Epithelial cell of proximal tubule (primary cell): Measurements from ENCODE around the gene TNFRSF1A. TPM values are rescaled to one million over a fixed set of nuclear protein-coding genes. Genes with fewer than 3 reads are reported as not detected.
"Not testable (repeated sequence)": the region's sequence is repeated elsewhere in the genome, so short reads cannot be mapped to it uniquely, and the experiment has no call there.

Experiments used
- DNase-seq: peaks from one replicate; pipeline ENCODE4 v3.0.0-alpha.2; 2011; ENCODE audit warnings: low read depth
- H3K4me3 ChIP-seq: 2 replicates; pipeline ENCODE4 v1.5.1; 2011; ENCODE audit warnings: low read depth, mild to moderate bottlenecking, low read length
- CTCF ChIP-seq: conservative IDR thresholded peaks from 2 replicates; pipeline ENCODE4 v1.5.1; 2012; ENCODE audit warnings: low read depth, mild to moderate bottlenecking, low read length
- total RNA-seq: library from RNA; depleted of rRNA; stranded (reverse); fragments of >200 nt; gene quantifications from 2 replicates; pipeline ENCODE4 v1.2.3, GENCODE V29; 2015

Gene TNFRSF1A
- total RNA-seq, 1 donor from 2014 or later, result 163 TPM

- DNase-seq, result peak; percentile 90
- TF ChIP-seq CTCF, result no peak
- H3K4me3 ChIP-seq, result no peak overlapping the region
These were observed 3.6 kb upstream of the TNFRSF1A start for GRCh38 chr12:6345319-6346091.

- not testable (repeated sequence) for H3K4me3 ChIP-seq, DNase-seq
These were observed 2.3 kb upstream of the TNFRSF1A start for GRCh38 chr12:6344101-6344660.

DNA sequence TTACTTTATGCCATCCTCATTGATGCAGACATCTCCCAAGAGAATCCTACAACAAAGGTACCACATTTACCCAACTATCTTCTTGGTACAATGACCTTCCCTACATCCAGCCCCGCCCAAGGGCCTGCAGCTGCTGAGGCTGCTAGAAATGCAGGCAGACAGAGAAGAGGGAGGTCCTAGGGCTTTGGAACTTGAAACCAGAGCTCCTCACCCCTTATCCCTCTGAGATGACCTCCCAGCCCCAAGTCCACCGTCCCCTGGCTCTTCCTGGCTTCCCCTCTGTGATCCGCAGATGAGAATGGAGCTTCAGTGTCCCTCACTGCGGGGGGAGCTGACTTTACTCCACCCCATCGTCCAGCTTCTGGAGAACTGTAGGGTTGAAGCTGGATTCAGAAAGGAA, 1.6 kb upstream of the TNFRSF1A start:
- TF ChIP-seq CTCF, result no peak
- no peak overlapping the region for H3K4me3 ChIP-seq
- no peak for DNase-seq

GRCh38 chr12:6342140-6342889, 439 bp upstream of the TNFRSF1A start:
- H3K4me3 ChIP-seq, result peak overlapping the region; percentile 95
- no peak for DNase-seq
- no peak for TF ChIP-seq CTCF

DNA sequence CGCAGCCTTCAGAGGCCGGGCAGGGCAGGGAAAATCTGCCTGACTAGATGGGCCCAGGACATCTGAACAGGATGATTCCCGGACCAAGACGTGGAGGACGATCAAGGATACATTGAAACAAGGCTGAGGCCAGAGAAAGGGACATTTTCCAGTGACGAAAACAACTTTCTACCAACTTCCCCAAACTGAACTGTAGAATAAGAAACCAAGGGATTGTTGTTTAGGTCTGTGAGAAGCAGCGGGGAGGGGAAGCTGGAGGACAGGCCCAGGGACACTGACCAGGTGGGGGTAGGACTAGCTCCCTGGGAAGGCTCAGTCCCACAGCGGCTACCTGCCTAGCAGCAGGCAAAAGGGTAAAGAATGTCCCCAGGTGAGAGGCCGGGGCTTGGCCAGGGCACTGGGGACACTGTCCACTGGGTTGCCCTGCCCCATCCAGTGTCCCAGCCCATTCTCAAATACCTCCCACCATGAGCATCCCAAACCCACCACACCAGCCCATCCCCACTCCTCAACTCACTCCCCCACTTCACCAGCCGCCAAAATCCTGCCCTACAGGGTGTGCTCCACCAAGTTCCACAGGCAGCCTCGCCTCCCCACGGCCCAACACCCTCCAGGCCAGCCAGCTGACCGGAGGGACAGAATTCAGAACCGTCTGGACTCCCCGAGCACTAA, 995 bp downstream of the TNFRSF1A start:
- TF ChIP-seq CTCF, result no peak
- H3K4me3 ChIP-seq, result peak overlapping the region; percentile 95
- DNase-seq, result no peak

GRCh38 chr12:6340032-6340638, 1.7 kb downstream of the TNFRSF1A start:
- H3K4me3 ChIP-seq, result peak overlapping the region; percentile 95
- TF ChIP-seq CTCF, result no peak
- DNase-seq, result no peak

DNA sequence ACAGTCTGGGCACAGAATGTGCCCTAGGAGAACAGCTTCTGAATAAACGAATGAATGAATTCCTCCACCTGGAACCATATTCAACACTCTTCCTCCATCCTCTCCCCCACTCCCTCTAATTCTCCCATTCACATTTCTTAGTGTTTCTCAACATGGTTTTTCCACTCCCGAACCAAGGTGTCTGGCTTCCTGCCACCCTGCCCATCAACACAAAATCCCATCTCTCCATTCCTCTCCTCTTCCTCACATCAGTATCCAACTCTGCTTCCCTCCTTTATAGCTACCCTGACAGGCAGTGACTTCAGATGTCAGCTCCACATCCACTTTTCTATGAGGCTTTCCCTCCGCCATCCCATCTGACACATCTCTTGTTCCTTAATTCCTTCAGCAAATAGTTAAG, 2.9 kb downstream of the TNFRSF1A start:
- peak overlapping the region; percentile 95 for H3K4me3 ChIP-seq
- no peak for TF ChIP-seq CTCF
- DNase-seq, result no peak

DNA sequence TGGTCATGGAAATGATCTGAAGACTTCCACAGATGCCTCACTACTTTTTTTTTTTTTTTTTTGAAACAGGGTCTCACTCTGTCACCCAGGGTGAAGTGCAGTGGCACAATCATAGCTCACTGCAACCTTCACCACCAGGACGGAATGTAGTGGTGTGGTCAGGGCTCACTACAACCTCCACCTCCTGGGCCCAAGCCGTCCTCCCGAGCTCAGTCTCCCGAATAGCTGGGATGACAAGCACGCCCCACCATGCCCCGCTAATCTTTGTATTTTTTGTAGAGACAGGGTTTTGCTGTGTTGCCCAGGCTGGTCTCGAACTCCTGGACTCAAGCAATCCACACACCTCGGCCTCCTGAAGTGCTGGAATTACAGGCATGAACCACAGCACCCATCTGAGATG, 3.3 kb downstream of the TNFRSF1A start:
- peak overlapping the region; percentile 95 for H3K4me3 ChIP-seq
- DNase-seq, result not testable (repeated sequence)
